Measurements from ENCODE around the gene MNT.

Gene MNT

DNA sequence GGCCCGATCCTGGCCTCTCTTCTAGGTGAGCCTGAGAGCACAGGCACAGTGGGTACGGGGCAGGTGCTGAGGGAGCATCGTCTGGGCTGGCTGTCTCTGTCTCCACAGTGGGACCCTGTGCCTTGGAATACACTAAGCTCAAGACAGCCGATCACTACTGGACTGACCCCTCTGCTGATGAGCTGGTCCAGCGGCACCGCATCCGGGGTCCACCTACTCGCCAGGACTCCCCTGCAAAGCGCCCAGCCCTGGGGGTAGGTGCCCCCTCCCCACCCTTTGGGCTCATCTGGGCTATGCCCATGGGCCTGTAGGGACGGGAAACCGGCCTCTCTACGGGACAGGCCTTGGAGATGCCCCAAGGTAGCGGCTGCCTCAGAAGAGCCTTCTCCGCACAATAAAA is 38.0 kb downstream of the MNT start:
- ATAC-seq: no peak

DNA sequence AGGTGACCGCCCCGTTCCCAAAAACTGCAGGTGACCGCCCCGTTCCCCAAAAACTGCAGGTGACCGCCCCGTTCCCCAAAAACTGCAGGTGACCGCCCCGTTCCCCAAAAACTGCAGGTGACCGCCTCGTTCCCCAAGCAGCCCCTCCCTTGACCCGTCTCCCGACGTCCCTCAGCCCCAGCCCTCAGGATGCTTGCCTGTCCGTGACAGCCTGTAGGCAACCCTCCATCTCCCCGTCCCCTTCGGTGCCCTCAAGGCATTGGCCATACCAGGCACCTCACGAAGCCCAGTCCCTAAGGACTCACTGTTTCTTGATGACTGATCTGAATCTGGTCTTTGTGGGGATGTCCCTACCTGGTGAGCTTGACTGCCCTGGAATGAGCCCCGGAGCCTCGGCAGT is 38.4 kb downstream of the MNT start:
- ATAC-seq: no peak

DNA sequence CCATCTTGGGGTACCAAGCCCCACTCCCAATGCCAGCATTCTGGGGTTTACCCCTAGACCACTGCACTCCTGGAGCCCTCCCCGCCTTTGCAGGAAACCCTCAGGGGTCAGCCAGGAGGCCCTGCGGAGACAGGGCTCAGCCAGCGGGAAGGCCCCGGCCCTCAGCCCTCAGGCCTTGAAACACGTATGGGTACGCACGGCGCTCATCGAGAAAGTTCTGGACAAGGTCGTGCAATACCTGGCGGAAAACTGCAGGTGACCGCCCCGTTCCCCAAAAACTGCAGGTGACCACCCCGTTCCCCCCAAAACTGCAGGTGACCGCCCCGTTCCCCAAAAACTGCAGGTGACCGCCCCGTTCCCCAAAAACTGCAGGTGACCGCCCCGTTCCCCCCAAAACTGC is 38.8 kb downstream of the MNT start:
- no peak for ATAC-seq

DNA sequence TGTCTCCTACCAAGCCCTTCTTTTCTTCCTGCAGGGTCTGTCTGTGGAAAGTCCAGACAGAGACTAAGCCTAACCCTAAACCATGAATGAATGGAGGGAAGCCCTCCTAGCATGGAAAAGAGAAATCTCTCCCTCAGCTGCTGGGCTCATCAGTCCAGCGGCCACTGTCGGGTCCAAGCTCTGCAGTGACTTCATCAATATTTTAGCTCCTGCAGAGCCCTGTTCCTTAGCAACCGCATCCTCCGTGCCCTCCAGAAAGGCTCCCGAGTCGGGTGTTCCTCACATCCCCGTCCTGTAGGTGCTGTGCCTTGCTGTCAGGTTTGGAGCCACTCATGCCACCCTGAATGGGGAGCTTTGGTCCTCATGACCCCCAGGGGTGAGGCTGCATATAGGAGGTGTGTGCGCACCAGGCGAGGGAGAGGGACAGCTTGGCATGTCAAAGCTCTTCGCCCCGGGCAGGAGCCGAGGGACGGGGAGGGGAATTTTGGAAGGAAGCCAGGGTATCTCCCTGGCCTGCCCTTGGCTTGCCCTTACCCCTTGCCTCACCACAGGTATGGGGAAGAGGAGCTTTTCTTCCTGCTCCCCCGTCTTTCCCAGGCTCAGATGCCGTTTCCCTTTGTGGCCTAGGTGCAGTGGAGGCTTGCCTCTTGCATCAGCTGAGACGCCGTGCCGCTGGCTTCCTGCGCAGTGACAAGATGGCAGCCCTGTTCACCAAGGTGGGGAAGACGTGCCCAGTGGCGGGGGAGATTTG is 39.7 kb downstream of the MNT start:
- no peak for ATAC-seq

DNA sequence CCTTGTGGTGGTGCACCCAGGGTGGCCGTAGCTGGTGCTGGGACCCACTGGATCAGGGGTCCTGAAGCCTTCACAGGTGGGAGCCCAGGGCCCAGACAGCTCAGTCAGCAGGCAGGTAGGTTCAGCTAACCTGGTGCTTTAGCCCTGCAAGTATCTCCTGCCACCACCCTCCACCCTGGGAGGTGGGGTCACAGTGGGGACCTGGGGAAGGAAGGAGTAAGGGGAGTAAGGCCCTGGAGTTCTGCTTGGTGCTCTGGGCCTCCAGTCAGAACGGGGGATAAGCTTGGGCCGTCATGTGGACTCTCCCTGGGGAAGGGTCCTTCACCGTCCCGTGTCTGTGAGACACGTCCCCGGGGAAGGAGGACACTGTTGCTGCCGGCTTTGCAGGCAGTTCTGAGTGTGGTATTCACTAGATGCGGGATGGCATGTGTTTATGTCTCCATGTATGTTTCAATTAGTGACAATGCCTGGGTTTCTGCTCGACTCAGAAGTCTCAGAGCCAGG is 42.9 kb downstream of the MNT start:
- no peak for ATAC-seq

DNA sequence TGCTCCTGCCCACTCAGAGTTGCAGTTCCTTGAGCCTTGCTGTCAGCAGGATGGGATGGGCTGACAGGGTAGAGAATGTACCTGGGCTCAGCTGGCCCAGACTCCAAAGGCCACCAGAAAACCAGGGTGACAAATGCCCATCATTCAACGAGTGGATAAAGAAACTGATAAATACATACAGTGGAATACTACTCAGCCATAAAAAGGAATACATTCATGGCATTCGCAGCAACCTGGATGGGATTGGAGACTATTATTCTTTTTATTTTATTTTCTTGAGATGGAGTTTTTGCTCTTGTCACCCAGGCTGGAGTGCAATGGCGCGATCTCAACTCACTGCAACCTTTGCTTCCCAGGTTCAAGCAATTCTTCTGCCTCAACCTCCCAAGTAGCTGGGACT is 43.6 kb downstream of the MNT start:
- ATAC-seq: no peak

DNA sequence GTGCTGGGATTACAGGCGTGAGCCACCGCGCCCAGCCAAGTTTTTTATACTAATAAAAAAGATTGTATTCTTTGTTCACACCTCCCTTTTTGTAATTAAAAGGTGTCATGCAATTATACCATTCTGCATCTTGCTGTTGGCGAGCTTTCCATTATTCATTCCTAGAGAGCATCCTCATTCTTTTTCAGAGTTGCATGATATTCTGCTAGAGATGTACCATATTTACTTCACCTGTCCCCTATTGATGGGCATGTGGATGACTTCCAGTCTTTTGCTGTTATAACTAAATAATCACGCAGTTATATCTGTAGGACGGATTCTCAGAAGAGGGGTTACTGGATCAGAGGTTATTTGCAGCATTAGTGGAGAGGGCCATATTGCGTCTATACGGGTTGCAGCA is 46.5 kb downstream of the MNT start:
- no peak for ATAC-seq

DNA sequence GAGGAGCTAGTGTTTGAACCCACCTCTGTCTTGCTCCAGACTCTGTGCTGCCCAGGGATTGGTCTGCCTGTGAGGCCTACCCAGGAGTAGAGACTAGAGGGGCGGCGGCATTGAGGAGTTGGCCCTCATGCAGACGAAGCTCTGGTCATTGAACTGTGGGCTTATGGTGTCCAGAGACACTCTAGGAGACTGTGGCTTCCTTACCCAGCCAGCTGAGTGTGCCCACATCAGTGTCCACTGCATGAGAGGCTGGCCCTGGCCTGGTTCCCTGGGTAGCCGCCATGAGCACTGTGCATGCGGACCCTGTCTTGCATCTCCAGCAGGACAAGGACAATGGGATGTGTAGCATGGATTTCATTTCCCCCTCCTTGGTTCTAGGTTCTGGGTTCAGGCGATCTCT is 49.6 kb downstream of the MNT start:
- no peak for ATAC-seq

DNA sequence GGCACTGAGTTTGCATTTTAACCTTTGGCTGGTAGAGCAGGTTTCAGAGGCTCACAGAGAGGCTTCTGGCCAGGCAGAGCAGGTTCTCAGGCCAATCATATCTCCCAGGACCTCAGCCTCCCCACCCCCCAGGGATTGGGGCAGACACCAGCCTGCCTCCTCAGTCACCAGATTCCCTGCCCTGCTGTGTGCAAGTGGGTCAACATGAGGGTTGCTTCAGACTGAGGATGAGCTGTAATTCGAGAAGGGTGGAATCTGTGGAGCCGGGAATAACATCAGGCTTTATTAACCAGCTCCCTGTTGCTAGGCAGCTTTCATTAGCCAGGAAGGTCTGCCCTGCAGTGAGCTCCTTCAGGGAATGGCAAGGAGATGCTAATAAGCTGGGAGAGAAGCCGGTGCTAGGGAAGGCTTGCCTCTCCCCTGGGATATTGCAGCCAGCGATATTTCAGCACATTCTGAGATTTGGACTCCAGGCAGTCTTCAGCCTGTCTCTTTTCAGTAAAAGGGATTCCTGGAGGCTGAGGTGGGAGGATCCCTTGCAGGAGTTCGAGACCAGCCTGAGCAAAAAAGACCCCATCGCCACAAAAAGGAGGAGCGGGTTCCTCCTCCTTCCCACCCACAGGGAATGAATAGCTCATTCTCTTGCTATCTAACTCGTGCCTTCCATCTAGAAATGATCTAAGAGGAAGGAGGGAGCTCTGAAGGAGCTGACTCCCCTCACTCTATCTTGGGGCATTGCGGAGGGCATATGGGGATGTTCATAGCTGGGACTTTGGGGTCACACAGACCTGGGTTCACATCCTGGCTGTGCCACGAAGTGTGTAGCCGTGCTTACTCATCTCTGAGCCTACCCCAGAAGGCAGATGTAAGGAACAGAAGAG is 52.8 kb downstream of the MNT start:
- ATAC-seq: no peak

DNA sequence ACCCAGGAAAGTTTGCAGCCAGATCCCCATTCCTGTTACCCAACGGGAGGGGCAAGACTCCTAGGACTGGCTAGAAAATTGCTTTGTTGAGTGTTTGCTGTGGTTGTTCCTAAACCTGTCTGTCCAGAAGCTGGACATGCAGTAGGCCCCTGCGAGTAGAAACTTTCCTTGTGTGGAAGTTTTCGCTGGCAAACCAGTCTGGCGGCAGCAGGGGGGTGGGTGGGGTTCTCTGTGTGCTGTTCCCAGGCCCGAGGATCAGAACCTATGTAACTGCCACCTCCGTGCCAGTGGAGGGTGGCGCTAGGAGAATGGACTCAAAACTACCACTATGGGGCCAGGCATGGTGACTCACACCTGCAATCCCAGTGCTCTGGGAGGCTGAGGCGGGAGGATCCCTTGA is 54.4 kb downstream of the MNT start:
- no peak for ATAC-seq

DNA sequence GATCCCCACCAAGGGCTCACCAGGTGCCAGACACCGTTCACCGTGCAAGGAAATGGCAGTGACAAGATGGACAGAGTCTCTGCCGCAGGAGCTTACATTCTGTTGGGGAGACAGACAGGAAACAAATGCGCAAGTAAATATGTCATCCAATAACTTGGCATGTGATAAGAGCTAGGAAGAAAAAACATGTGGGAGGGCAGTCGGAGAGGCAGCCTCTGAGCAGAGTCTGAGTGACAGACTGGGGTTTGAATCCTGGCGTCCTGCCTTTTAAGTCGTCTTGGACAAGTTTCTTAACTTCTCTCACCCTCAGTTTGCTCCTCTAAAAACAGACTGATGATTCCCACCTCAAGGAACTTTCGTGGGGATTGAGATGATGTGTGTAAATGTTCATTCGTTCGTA is 56.3 kb downstream of the MNT start:
- no peak for ATAC-seq

DNA sequence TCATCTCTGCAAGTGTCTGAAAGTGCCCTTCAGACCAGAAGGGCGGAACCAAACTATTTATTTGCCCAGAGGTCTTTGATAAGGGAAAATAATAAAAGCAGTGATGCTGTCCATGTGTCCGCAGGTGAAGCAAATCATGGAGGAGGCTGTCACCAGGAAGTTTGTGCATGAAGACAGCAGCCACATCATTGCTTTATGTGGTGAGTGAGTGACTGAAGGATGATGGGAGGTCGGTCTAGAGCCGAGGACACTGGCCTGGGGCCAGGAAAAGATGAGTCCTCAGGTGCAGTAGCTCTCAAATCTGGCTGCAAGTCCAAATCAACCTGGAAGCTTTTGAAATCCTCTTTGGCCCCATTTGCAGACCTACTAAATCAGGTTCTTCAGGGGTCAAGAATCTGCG is 57.4 kb downstream of the MNT start:
- ATAC-seq: peak; percentile 48 to 55

DNA sequence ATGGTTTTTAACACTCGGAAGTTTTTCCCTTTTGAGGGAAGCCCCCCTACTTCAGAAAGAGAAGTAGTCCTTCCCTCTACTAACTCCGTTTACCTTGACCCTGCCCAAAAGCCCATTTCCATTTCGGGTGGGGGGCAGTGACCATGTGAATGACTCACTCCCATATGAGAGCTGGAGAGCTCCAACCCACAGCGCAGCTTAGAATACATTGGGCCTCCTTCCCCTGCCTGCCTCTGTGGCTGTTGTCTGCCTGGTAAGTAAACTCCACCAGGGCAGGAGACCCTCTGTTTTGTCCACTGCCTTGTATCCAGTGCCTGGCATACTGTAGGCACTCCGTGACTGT is 62.6 kb downstream of the MNT start:
- no peak for ATAC-seq

DNA sequence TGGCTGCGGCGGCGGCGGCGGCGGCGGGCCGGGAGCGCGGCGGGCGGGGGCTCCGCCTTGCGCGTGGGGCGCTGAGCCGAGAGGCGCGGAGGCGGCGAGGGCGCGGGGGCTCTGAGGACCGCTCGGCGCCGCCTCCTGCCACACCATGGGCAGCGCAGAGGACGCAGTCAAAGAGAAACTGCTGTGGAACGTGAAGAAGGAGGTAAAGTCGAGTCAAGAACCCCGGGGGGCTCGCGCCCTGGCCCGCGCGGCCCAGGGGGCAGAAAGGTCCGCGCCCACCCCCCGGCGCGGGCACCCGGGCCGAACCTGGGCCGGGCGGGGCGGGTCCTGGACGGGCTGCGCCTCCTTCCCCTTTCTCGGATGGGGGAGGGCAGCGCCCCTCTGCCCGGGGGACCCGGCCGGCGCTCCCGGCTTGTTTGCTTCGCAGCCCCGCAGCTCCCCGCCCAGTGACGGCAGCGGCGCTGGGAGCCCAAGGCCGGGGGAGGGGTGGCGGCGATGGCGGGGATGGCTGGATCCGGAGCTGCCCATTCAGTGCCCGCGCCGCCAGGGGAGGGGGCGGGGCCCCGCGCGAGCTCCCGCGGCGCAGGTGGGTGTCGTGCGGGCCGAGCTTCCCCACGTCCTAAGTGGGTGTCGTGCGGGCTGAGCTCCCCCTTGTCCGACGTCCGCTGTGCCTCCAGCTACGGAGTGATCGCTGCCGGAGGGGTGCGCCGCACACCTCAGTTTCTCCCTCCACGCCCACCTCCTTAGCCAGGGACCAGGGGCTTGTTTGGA is 63.1 kb downstream of the MNT start:
- ATAC-seq: peak; percentile 18 to 25

DNA sequence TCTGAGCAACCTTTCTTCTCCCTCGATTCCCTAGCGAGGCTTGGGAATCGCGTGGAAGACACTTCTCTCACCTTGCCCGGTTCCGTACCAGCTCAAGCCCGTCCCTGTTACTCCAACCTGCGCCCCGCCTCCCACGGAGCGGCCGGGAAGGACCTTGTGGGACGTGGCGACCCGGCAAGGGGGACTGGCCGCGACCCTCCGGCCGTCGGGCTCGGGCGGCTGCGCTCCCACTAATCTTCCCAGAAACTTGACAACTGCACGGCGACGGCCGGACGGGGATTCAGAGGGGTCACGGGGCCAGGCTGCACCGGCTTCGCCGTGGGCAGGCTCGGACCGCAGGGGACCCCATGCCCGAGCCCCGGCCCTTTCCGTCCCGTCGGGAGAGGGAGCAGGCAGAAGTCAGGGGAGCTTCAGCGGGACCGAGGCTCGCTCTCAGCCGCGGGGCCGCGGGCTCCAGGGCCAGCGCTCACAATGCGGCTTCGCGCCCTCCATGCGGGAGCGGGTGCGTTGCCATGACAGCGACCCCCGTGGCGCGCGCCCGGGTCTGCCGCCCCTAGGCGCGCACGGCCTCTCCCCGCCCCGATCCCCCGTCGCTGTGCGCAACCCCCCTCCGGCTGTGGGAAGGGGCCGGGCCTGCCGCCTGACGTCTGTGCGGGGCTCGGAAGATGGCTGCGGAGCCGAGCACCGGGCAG is 63.9 kb downstream of the MNT start, which contains the start of gene SGSM2:
Gene SGSM2 (plus strand): TSS at position 650 of the 692 bp plus-strand sequence. CDS start 188 bp downstream, outside the sequence.
- peak; percentile 60 to 64 for ATAC-seq

DNA sequence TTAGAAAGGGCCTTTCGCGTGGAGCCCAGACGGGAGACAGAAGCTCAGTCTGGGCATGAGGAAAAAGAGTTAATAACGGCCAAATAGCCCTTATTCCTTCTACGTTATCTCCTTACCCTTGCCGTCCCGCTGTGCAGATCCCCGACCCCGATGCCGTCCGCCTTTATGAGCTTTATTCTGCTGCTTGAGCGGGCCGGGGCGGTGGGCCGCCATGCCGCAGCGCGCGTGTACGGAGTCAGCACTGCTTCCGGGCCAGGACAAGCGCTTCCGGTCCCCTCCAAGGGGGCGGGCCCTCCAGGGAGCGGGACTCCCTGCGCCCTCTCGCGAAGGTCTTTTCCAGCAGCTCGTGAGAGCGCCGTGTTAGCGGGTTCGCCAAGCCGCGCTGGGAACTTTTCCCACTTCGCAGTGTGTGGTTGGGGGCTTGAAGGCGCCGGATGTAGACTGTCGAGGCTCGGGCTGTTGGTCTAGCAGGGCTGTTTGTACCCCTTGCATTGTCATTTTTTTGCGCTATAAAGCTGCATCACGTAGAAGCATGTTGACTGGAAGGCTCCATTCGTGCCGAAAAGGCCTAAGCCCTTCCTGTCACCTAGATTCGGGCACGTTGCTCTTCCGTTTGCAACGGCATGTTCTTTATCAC is 64.5 kb downstream of the MNT start, which contains the start of gene TSR1:
Gene TSR1 (minus strand): TSS at position 243 of the 637 bp plus-strand sequence. CDS start 30 bp downstream, at position 213.
- ATAC-seq: peak; percentile 93

DNA sequence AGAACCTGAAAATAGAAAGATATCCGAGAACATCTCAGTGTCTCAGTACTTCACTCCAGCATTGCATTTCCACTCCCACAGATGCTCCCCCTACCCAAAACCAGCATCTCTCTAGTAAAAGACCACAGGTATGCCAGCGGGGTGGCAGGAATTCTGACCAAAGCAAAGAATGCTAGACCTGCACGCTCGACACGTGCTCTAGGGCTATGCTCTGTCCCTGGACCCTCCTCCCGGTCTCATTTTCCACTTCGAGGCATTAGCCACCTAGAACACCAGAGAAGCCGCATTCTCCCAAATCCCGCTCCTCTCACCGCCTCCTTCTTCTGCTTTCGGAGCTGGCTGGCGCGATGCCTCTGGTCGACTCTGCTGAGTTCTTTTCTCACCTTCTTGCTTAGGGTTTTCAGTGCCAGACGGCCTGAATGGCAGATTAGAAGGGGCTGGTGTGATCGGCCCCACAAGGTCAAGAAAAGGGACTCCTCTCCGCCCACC is 65.1 kb downstream of the MNT start:
- ATAC-seq: no peak

All from activated CD4-positive, CD25-positive, alpha-beta regulatory T cell treated with anti-CD3 and anti-CD28 coated beads, Interleukin-2, amount 50 U/mL, for 24 hours (primary cell).